K562 (cell line): ENCODE data around the gene ORAI2. TPM values are rescaled to one million over a fixed set of nuclear protein-coding genes. Genes with fewer than 3 reads are reported as not detected.
A peak's percentile ranks its signal among the peaks of the same experiment; 100 is the strongest.

ENCODE experiments used
- ATAC-seq: fragments of 200-7000 bp; cut with Tn5 transposase; 3 replicates; pipeline ENCODE4 v1.9.1; 2020; ENCODE audit warnings: moderate library complexity
- BruUV-seq: library from RNA; stranded (reverse); fragments of 400-500 nt; replicated peaks from 2 replicates; lab custom pipeline; 2021; lab: Mats Ljungman, UMichigan
- CTCF ChIA-PET: fragments of 300-600 bp; formaldehyde crosslinking; extraction: SDS; loops from one replicate; lab custom pipeline; 2021; ENCODE audit warnings: low intra/inter-chr PET ratio; lab: Yijun Ruan, JAX
- POLR2A ChIA-PET: fragments of 300-600, 350-650 bp; sonication (Branson Sonifier 250); formaldehyde crosslinking; extraction: SDS; loops from one replicate; lab custom pipeline; 2021; ENCODE audit warnings: antibody characterized with exemption, inconsistent platforms; lab: Yijun Ruan, JAX
- DNase-seq, 4 experiments: peaks; one replicate each; pipeline versions ENCODE4 v3.0.0 to v3.0.0-alpha.2; 2011 to 2018; ENCODE audit warnings: low spot score in 3 of 4, mixed read lengths in 3 of 4; ENCODE audit errors: extremely low read depth in 1 of 4
- FAIRE-seq: peaks from 2 replicates; lab custom pipeline; 2011; peaks lifted over from hg19 to GRCh38; lab: Jason Lieb, UNC
- H2AFZ ChIP-seq: 2 replicates; pipeline ENCODE4 v1.6.0; 2011; ENCODE audit warnings: low read depth, low read length, control low read depth, inconsistent platforms
- H3K27ac ChIP-seq: fragments of 200-600 bp; 3 replicates; pipeline ENCODE4 v1.8.0; 2011; ENCODE audit warnings: low read depth, mild to moderate bottlenecking, control low read depth, inconsistent platforms, low read length, moderate library complexity, mixed read lengths; ENCODE audit errors: extremely low read depth
- H3K27me3 ChIP-seq, 2 experiments: fragments of 300-600 bp in 1 of 2; 2 replicates in 1 of 2; 3 replicates in 1 of 2; pipeline versions ENCODE4 v1.6.0 to v1.8.0; 2011; ENCODE audit warnings: inconsistent platforms in 2 of 2, low read length in 2 of 2, mild to moderate bottlenecking in 1 of 2, mixed read lengths in 1 of 2, moderate library complexity in 1 of 2; ENCODE audit not compliant: control insufficient read depth in 2 of 2, insufficient read depth in 2 of 2
- H3K36me3 ChIP-seq: fragments of 300-600 bp; 3 replicates; pipeline ENCODE4 v1.8.0; 2011; ENCODE audit warnings: mild to moderate bottlenecking, low read length, inconsistent platforms; ENCODE audit not compliant: control insufficient read depth, insufficient read depth
- H3K4me1 ChIP-seq, 2 experiments: fragments of 200-600 bp in 1 of 2; replicated peaks in 1 of 2; 2 replicates in 1 of 2; 3 replicates in 1 of 2; pipeline versions ENCODE4 v1.5.1 to v1.8.0; 2011; ENCODE audit warnings: inconsistent platforms in 2 of 2, low read length in 2 of 2, mild to moderate bottlenecking in 1 of 2, mixed read lengths in 1 of 2, moderate library complexity in 1 of 2; ENCODE audit not compliant: control insufficient read depth in 2 of 2, insufficient read depth in 2 of 2
- H3K4me2 ChIP-seq: 2 replicates; pipeline ENCODE4 v1.6.1; 2011; ENCODE audit warnings: low read length, control low read depth, inconsistent platforms, mixed read lengths; ENCODE audit not compliant: insufficient read depth
- H3K4me3 ChIP-seq: fragments of 200-600 bp; sonication (generic), shearing (Covaris generic); 2 replicates; pipeline ENCODE4 v1.5.1; 2016; ENCODE audit warnings: control low read depth, inconsistent platforms
- H3K79me2 ChIP-seq: fragments of 200-600 bp; 3 replicates; pipeline ENCODE4 v1.8.0; 2011; ENCODE audit warnings: low read length, inconsistent platforms; ENCODE audit not compliant: control insufficient read depth, insufficient read depth
- H3K9ac ChIP-seq, 2 experiments: 2 replicates each; pipeline versions ENCODE4 v1.6.0 to v1.6.1; 2011; ENCODE audit warnings: low read depth in 2 of 2, low read length in 2 of 2, control low read depth in 1 of 2, inconsistent platforms in 1 of 2, mild to moderate bottlenecking in 1 of 2, mixed read lengths in 1 of 2; ENCODE audit not compliant: insufficient read depth in 1 of 2
- H3K9me1 ChIP-seq: one replicate; pipeline ENCODE4 v1.6.0; 2011; ENCODE audit warnings: inconsistent platforms, mild to moderate bottlenecking, low read length, moderate library complexity; ENCODE audit not compliant: control insufficient read depth, insufficient read depth
- H3K9me3 ChIP-seq: replicated peaks from 2 replicates; pipeline ENCODE4 v1.5.1; 2011; ENCODE audit warnings: low read depth, low read length, inconsistent platforms; ENCODE audit not compliant: control insufficient read depth, insufficient read depth
- H4K20me1 ChIP-seq: replicated peaks from 2 replicates; pipeline ENCODE4 v1.6.1; 2011; ENCODE audit warnings: low read length, inconsistent platforms, mixed read lengths; ENCODE audit not compliant: control insufficient read depth, insufficient read depth
- FOXP4 ChIP-seq: sonication (generic); formaldehyde crosslinking; IDR thresholded peaks from 2 replicates; pipeline ENCODE4 v1.8.0; 2022; ENCODE audit warnings: mild to moderate bottlenecking, missing genetic modification reagents, borderline replicate concordance
- MTF1 ChIP-seq: fragments of 250-450 bp; sonication (Bioruptor Pico); IDR thresholded peaks from 2 replicates; pipeline ENCODE4 v1.9.0; 2021; ENCODE audit warnings: moderate library complexity, mild to moderate bottlenecking, inconsistent platforms, borderline replicate concordance
- POLR2AphosphoS2 ChIP-seq: IDR thresholded peaks from 2 replicates; pipeline ENCODE4 v1.6.1; 2012; ENCODE audit warnings: low read length, improper control_type of control experiment
- POLR2G ChIP-seq: fragments of 200-400 bp; formaldehyde crosslinking; IDR thresholded peaks from 2 replicates; pipeline ENCODE4 v1.6.1; 2017; ENCODE audit warnings: low read depth, mild to moderate bottlenecking, antibody characterized with exemption, low read length, moderate library complexity
- PRDM10 ChIP-seq: fragments of 450-650 bp; IDR thresholded peaks from 2 replicates; pipeline ENCODE4 v1.6.1; 2018; ENCODE audit not compliant: partially characterized antibody
- THAP12 ChIP-seq: fragments of 250-450 bp; sonication (Bioruptor Pico); IDR thresholded peaks from 2 replicates; pipeline ENCODE4 v1.9.0; 2021; ENCODE audit warnings: mild to moderate bottlenecking, inconsistent platforms
- WGBS: fragments of 100-300 bp; shearing (Covaris generic); methylation state at CpG from one replicate; pipeline ENCODE4 v1.1.6; 2016; ENCODE audit warnings: low coverage, mixed read lengths; ENCODE audit not compliant: insufficient coverage; ENCODE audit errors: missing lambda C conversion rate; 5-methylcytosine and 5-hydroxymethylcytosine counted together
- in situ Hi-C: fragments of 300-500 bp; cut with MboI; formaldehyde crosslinking; loops from 4 replicates; pipeline ENCODE4 v1.15.0; 2018; ENCODE audit warnings: inconsistent platforms, mixed read lengths
- intact Hi-C: fragments of 100-400 bp; cut with micrococcal nuclease; formaldehyde crosslinking; loops from 2 replicates; pipeline ENCODE4 v1.14.2; 2022
- polyA plus RNA-seq, 8 experiments: library from polyadenylated mRNA; depleted of rRNA in 4 of 8; stranded (reverse) in 5 of 8; unstranded in 3 of 8; fragments of >200 nt; fragmentation: Nextera tagmentation in 2 of 8; fragmentation: Illumina TruSeq in 1 of 8; extraction: Ambion mirVana in 2 of 8; extraction: Trizol in 1 of 8; gene quantifications; 2 replicates each; pipeline versions ENCODE4 v1.2.1 to v1.2.3, GENCODE V29; 2011 to 2014; ENCODE audit warnings: inconsistent platforms in 1 of 8, missing spikeins in 1 of 8
- total RNA-seq, 7 experiments: library from RNA; depleted of rRNA in 6 of 7; stranded (reverse); fragments of >200 nt in 6 of 7; fragmentation: Illumina TruSeq in 2 of 7; extraction: Trizol in 2 of 7; gene quantifications; 2 replicates each; pipeline versions ENCODE4 v1.2.1 to v1.2.3, GENCODE V29; 2011 to 2021; ENCODE audit warnings: low replicate concordance in 1 of 7

ORAI2 gene
- total and polyA plus RNA-seq, 9 of the 15 experiments (the other 6 are each of a cell fraction or from before 2014, with no cell fraction given) = 1.1 to 27.7 (median 9.2) TPM

- DNase-seq (no peak), ATAC-seq (no peak), FAIRE-seq (no peak)
- no TSS peak for BruUV-seq
- Histone ChIP-seq H3K27ac (no peak overlapping the region), H3K79me2 (peaks cover 10% of the 10 kb centered on the region), H3K9ac (no peak overlapping the region; a peak in 1 of 4 replicates), H3K9me3 (no peaks in the 10 kb centered on the region), H3K4me3 (no peak overlapping the region), H3K9me1 (peaks cover 5% of the 10 kb centered on the region), H4K20me1 (peaks cover 3% of the 10 kb centered on the region; the same call in 1 of the 2 replicates), H3K4me2 (no peak overlapping the region), H3K4me1 (peaks cover 8 to 62% of the 10 kb centered on the region in 2 experiments; a peak in 3 of 5 replicates), H3K36me3 (peaks cover 72% of the 10 kb centered on the region; the same call in 2 of the 3 replicates), H2AFZ (no peak overlapping the region), H3K27me3 (no peaks in the 10 kb centered on the region)
- CTCF ChIA-PET = no interaction called here
- WGBS = 77% methylated on average over 20 of the region's 20 CpGs
- TF ChIP-seq MTF1 (CRISPR knock-in tag) (no peak), POLR2AphosphoS2 (peak; percentile 58; the same call in 1 of the 2 replicates), FOXP4 (no peak), POLR2G (peak; percentile 67), PRDM10 (peak; percentile 45), THAP12 (CRISPR knock-in tag) (0 out of 2 replicates have a peak, but pooled peaks have one; percentile 26)
- in situ Hi-C loops (loop anchor here (25.0 kb wide), 2 partner anchors 92 to 192 kb away; partner anchors contain the start of genes POLR2J2, POLR2J3, SPDYE2 and SPDYE2B), intact Hi-C loops (no loop called here)
- POLR2A ChIA-PET = interaction anchor here (0.6 to 1.4 kb wide), 3 partner anchors 8 to 84 kb away, joined by 3 read pairs; no protein-coding TSS in a partner anchor
Observed at GRCh38 chr7:102469972-102470825, 36.8 kb downstream of the ORAI2 start.
